Tibial artery (tissue), 4 donors: ENCODE measurements around the gene ACSBG1.

Source experiments
- DNase-seq, 2 donors: peaks; one replicate each; pipeline ENCODE4 v3.0.0-alpha.2; 2019
- H3K27ac ChIP-seq, 2 donors: fragments of 200-600 bp; sonication (generic) in 1 of 2; 1 replicate in 1 of 2; 2 replicates in 1 of 2; pipeline ENCODE4 v1.5.1; 2018 to 2019; ENCODE audit warnings: mild to moderate bottlenecking in 1 of 2
- H3K27me3 ChIP-seq, 2 donors: fragments of 200-600 bp; sonication (generic) in 1 of 2; one replicate each; pipeline versions ENCODE4 v1.5.1 to v1.6.0; 2016 to 2019
- H3K36me3 ChIP-seq, 3 donors: fragments of 200-600 bp; sonication (generic) in 2 of 3; one replicate each; pipeline ENCODE4 v1.5.1; 2016 to 2019; ENCODE audit warnings: mild to moderate bottlenecking in 2 of 3
- H3K4me1 ChIP-seq, 4 donors: fragments of 200-600 bp; sonication (generic) in 2 of 4; 1 replicate in 3 of 4; 2 replicates in 1 of 4; pipeline ENCODE4 v1.5.1; 2016 to 2019
- H3K4me3 ChIP-seq, 2 donors: fragments of 200-600 bp; sonication (generic) in 1 of 2; 1 replicate in 1 of 2; 2 replicates in 1 of 2; pipeline ENCODE4 v1.5.1; 2018 to 2019; ENCODE audit warnings: mild to moderate bottlenecking in 2 of 2
- H3K9me3 ChIP-seq, 3 donors: fragments of 200-600 bp; sonication (generic) in 1 of 3; one replicate each; pipeline ENCODE4 v1.5.1; 2016 to 2019
- CTCF ChIP-seq, 2 experiments: fragments of 200-600 bp in 1 of 2; fragments of 450-650 bp in 1 of 2; IDR thresholded peaks; one replicate each; pipeline ENCODE4 v1.5.1; 2017 to 2019; ENCODE audit warnings: antibody characterized with exemption in 2 of 2, mild to moderate bottlenecking in 1 of 2, moderate library complexity in 1 of 2
- intact Hi-C: fragments of 100-400 bp; cut with DNase I; formaldehyde crosslinking; loops from one replicate; pipeline ENCODE4 v1.15.0; 2023; ENCODE audit warnings: low total_unique reads

Gene ACSBG1

GRCh38 chr15:78164010-78164409 is 70.4 kb downstream of the ACSBG1 start:
- H3K36me3 ChIP-seq: peaks cover 96 to 100% (median 99%) of the 10 kb centered on the region in 3 donors

GRCh38 chr15:78162038-78162437 is 72.3 kb downstream of the ACSBG1 start:
- H3K36me3 ChIP-seq: peaks cover 83 to 87% (median 85%) of the 10 kb centered on the region in 3 donors
- no peak overlapping the region for H3K4me3 ChIP-seq
- intact Hi-C loops: no loop called here
- no peak overlapping the region for H3K27ac ChIP-seq
- TF ChIP-seq CTCF (IDR thresholded peaks at IDR 0.05): no peak
- no peak for DNase-seq
- H3K9me3 ChIP-seq: no peaks in the 10 kb centered on the region
- H3K27me3 ChIP-seq: no peaks in the 10 kb centered on the region
- peaks cover 0 to 5% (median 1%) of the 10 kb centered on the region in 4 donors for H3K4me1 ChIP-seq

More at GRCh38 chr15:78164010-78164409, 70.4 kb downstream of the ACSBG1 start:
- no peaks in the 10 kb centered on the region for H3K4me1 ChIP-seq
- H3K4me3 ChIP-seq: no peak overlapping the region
- no peaks in the 10 kb centered on the region for H3K27me3 ChIP-seq
- intact Hi-C loops: no loop called here
- H3K27ac ChIP-seq: no peak overlapping the region
- no peaks in the 10 kb centered on the region for H3K9me3 ChIP-seq
- no peak for DNase-seq
- no peak for TF ChIP-seq CTCF (IDR thresholded peaks at IDR 0.05)

GRCh38 chr15:78159395-78159794 is 75.0 kb downstream of the ACSBG1 start:
- TF ChIP-seq CTCF (IDR thresholded peaks at IDR 0.05): no peak
- peaks cover 57 to 60% (median 59%) of the 10 kb centered on the region in 3 donors for H3K36me3 ChIP-seq

GRCh38 chr15:78157203-78157602 is 77.2 kb downstream of the ACSBG1 start:
- Histone ChIP-seq H3K27me3 (no peaks in the 10 kb centered on the region), H3K36me3 (peaks cover 37 to 38% (median 38%) of the 10 kb centered on the region in 3 donors), H3K4me1 (peaks cover 0 to 46% (median 25%) of the 10 kb centered on the region in 4 donors), H3K4me3 (no peak overlapping the region), H3K9me3 (no peaks in the 10 kb centered on the region), H3K27ac (peak overlapping the region; percentile 61 to 74)
- no peak for DNase-seq
- TF ChIP-seq CTCF (IDR thresholded peaks at IDR 0.05): no peak
- intact Hi-C loops: no loop called here

More at GRCh38 chr15:78159395-78159794, 75.0 kb downstream of the ACSBG1 start:
- no peak overlapping the region for H3K4me3 ChIP-seq
- intact Hi-C loops: no loop called here
- H3K9me3 ChIP-seq: no peaks in the 10 kb centered on the region
- peaks cover 0 to 31% (median 21%) of the 10 kb centered on the region in 4 donors for H3K4me1 ChIP-seq
- no peaks in the 10 kb centered on the region for H3K27me3 ChIP-seq
- DNase-seq: no peak
- no peak overlapping the region for H3K27ac ChIP-seq

- peaks cover 0 to 48% (median 25%) of the 10 kb centered on the region in 4 donors for H3K4me1 ChIP-seq
- no peak overlapping the region for H3K4me3 ChIP-seq
- no peak for TF ChIP-seq CTCF (IDR thresholded peaks at IDR 0.05)
- H3K27me3 ChIP-seq: no peaks in the 10 kb centered on the region
- intact Hi-C loops: no loop called here
- DNase-seq: no peak
- peaks cover 32 to 33% (median 33%) of the 10 kb centered on the region in 3 donors for H3K36me3 ChIP-seq
- peak overlapping the region; percentile 61 to 74 for H3K27ac ChIP-seq
- H3K9me3 ChIP-seq: no peaks in the 10 kb centered on the region
These were observed 77.7 kb downstream of the ACSBG1 start for GRCh38 chr15:78156653-78157052.
